Stimulated activated memory B cell treated with anti-CD40 and anti-IgM and Interleukin-4, amounts not matched to agents 10 μg/mL and 1 μg/mL and 100 μg/mL, for 72 hours (primary cell): Measurements from ENCODE around the gene P2RX4.
A peak's percentile ranks its signal among the peaks of the same experiment; 100 is the strongest.
"Not testable (repeated sequence)": the region's sequence is repeated elsewhere in the genome, so short reads cannot be mapped to it uniquely, and the experiment has no call there.

Source experiments
- ATAC-seq: fragments of 150-1000 bp; cut with Tn5 transposase; 2 replicates; pipeline ENCODE4 v1.10.0; 2021
- H3K27ac Mint-ChIP-seq: one replicate; pipeline ENCODE4 v1.8.0; 2022; ENCODE audit warnings: mild to moderate bottlenecking, mixed read lengths
- H3K27me3 Mint-ChIP-seq: one replicate; pipeline ENCODE4 v1.8.0; 2022; ENCODE audit warnings: mixed read lengths
- H3K36me3 Mint-ChIP-seq: one replicate; pipeline ENCODE4 v1.8.0; 2022; ENCODE audit warnings: mixed read lengths
- H3K4me1 Mint-ChIP-seq: one replicate; pipeline ENCODE4 v1.8.0; 2022; ENCODE audit warnings: mixed read lengths
- H3K4me3 Mint-ChIP-seq: one replicate; pipeline ENCODE4 v1.8.0; 2022; ENCODE audit warnings: mild to moderate bottlenecking, moderate library complexity, mixed read lengths
- H3K9me3 Mint-ChIP-seq: one replicate; pipeline ENCODE4 v1.8.0; 2022; ENCODE audit warnings: mixed read lengths

The P2RX4 gene

GRCh38 chr12:121224591-121224990, 14.7 kb downstream of the P2RX4 start:
- no peak overlapping the region for H3K4me3 Mint-ChIP-seq
- H3K27ac Mint-ChIP-seq = peak overlapping the region; percentile 78
- ATAC-seq = no peak
- no peaks in the 10 kb centered on the region for H3K9me3 Mint-ChIP-seq
- peaks cover 17% of the 10 kb centered on the region for H3K36me3 Mint-ChIP-seq
- H3K27me3 Mint-ChIP-seq = no peaks in the 10 kb centered on the region
- H3K4me1 Mint-ChIP-seq = peaks cover 47% of the 10 kb centered on the region

- peak overlapping the region; percentile 5 for H3K4me3 Mint-ChIP-seq
- no peaks in the 10 kb centered on the region for H3K27me3 Mint-ChIP-seq
- H3K27ac Mint-ChIP-seq = peak overlapping the region; percentile 86
- peaks cover 21% of the 10 kb centered on the region for H3K36me3 Mint-ChIP-seq
- H3K9me3 Mint-ChIP-seq = no peaks in the 10 kb centered on the region
- H3K4me1 Mint-ChIP-seq = peaks cover 54% of the 10 kb centered on the region
- ATAC-seq = no peak
Measured at GRCh38 chr12:121226399-121226798, 16.5 kb downstream of the P2RX4 start.

- not testable (repeated sequence) for H3K4me3 Mint-ChIP-seq
Measured at GRCh38 chr12:121226871-121227270, 16.9 kb downstream of the P2RX4 start.

GRCh38 chr12:121227294-121227693, 17.4 kb downstream of the P2RX4 start:
- Mint-ChIP-seq H3K9me3 (no peaks in the 10 kb centered on the region), H3K4me1 (peaks cover 49% of the 10 kb centered on the region), H3K36me3 (peaks cover 20% of the 10 kb centered on the region), H3K4me3 (peak overlapping the region; percentile 39), H3K27ac (peak overlapping the region; percentile 86), H3K27me3 (no peaks in the 10 kb centered on the region)
- peak; percentile 91 for ATAC-seq

More at GRCh38 chr12:121226871-121227270, 16.9 kb downstream of the P2RX4 start:
- H3K4me1 Mint-ChIP-seq = peaks cover 53% of the 10 kb centered on the region
- H3K27me3 Mint-ChIP-seq, ATAC-seq, H3K9me3 Mint-ChIP-seq: not testable (repeated sequence)
- peaks cover 19% of the 10 kb centered on the region for H3K36me3 Mint-ChIP-seq
- peak overlapping the region; percentile 86 for H3K27ac Mint-ChIP-seq

- peaks cover 31% of the 10 kb centered on the region for H3K4me1 Mint-ChIP-seq
- no peak overlapping the region for H3K27ac Mint-ChIP-seq
- H3K9me3 Mint-ChIP-seq = no peaks in the 10 kb centered on the region
- peaks cover 32% of the 10 kb centered on the region for H3K36me3 Mint-ChIP-seq
- no peak for ATAC-seq
- no peaks in the 10 kb centered on the region for H3K27me3 Mint-ChIP-seq
- no peak overlapping the region for H3K4me3 Mint-ChIP-seq
Measured at GRCh38 chr12:121228919-121229665, 19.2 kb downstream of the P2RX4 start.

GRCh38 chr12:121229826-121230537, 20.1 kb downstream of the P2RX4 start:
- H3K36me3 Mint-ChIP-seq = peaks cover 39% of the 10 kb centered on the region
- not testable (repeated sequence) for H3K27ac Mint-ChIP-seq

GRCh38 chr12:121230538-121230907, 20.6 kb downstream of the P2RX4 start:
- Mint-ChIP-seq H3K27ac (no peak overlapping the region), H3K36me3 (peaks cover 39% of the 10 kb centered on the region), H3K4me3 (no peak overlapping the region), H3K27me3 (no peaks in the 10 kb centered on the region), H3K4me1 (peaks cover 23% of the 10 kb centered on the region), H3K9me3 (no peaks in the 10 kb centered on the region)
- ATAC-seq = no peak

More at GRCh38 chr12:121229826-121230537, 20.1 kb downstream of the P2RX4 start:
- not testable (repeated sequence) for ATAC-seq, H3K4me3 Mint-ChIP-seq, H3K9me3 Mint-ChIP-seq, H3K27me3 Mint-ChIP-seq
- peaks cover 23% of the 10 kb centered on the region for H3K4me1 Mint-ChIP-seq

- Mint-ChIP-seq H3K27ac (no peak overlapping the region), H3K36me3 (peaks cover 45% of the 10 kb centered on the region), H3K4me1 (peaks cover 15% of the 10 kb centered on the region), H3K27me3 (no peaks in the 10 kb centered on the region), H3K9me3 (no peaks in the 10 kb centered on the region), H3K4me3 (no peak overlapping the region)
- ATAC-seq = no peak
Measured at GRCh38 chr12:121232163-121232562, 22.2 kb downstream of the P2RX4 start.

- Mint-ChIP-seq H3K4me3 (no peak overlapping the region), H3K4me1 (peaks cover 7% of the 10 kb centered on the region), H3K9me3 (no peaks in the 10 kb centered on the region), H3K27ac (peak overlapping the region; percentile 32), H3K27me3 (no peaks in the 10 kb centered on the region), H3K36me3 (peaks cover 45% of the 10 kb centered on the region)
- ATAC-seq = no peak
Measured at GRCh38 chr12:121232977-121233627, 23.2 kb downstream of the P2RX4 start.

GRCh38 chr12:121233628-121234020, 23.7 kb downstream of the P2RX4 start:
- Mint-ChIP-seq H3K4me1 (peaks cover 7% of the 10 kb centered on the region), H3K27ac (no peak overlapping the region), H3K27me3 (no peaks in the 10 kb centered on the region), H3K36me3 (peaks cover 44% of the 10 kb centered on the region), H3K4me3 (no peak overlapping the region), H3K9me3 (no peaks in the 10 kb centered on the region)
- no peak for ATAC-seq

- Mint-ChIP-seq H3K4me1 (peaks cover 25% of the 10 kb centered on the region), H3K27ac (no peak overlapping the region), H3K4me3 (no peak overlapping the region), H3K36me3 (peaks cover 40% of the 10 kb centered on the region), H3K27me3 (no peaks in the 10 kb centered on the region), H3K9me3 (no peaks in the 10 kb centered on the region)
- ATAC-seq = no peak
Measured at GRCh38 chr12:121236776-121237175, 26.8 kb downstream of the P2RX4 start.

- Mint-ChIP-seq H3K27me3 (no peaks in the 10 kb centered on the region), H3K4me1 (peaks cover 27% of the 10 kb centered on the region), H3K9me3 (no peaks in the 10 kb centered on the region), H3K4me3 (no peak overlapping the region), H3K27ac (peak overlapping the region; percentile 6), H3K36me3 (peaks cover 35% of the 10 kb centered on the region)
- ATAC-seq = no peak
Measured at GRCh38 chr12:121237415-121237814, 27.5 kb downstream of the P2RX4 start.

- Mint-ChIP-seq H3K36me3 (peaks cover 29% of the 10 kb centered on the region), H3K27ac (no peak overlapping the region), H3K9me3 (no peaks in the 10 kb centered on the region), H3K4me1 (peaks cover 27% of the 10 kb centered on the region), H3K4me3 (no peak overlapping the region), H3K27me3 (no peaks in the 10 kb centered on the region)
- ATAC-seq = no peak
Measured at GRCh38 chr12:121238086-121238485, 28.2 kb downstream of the P2RX4 start.

- Mint-ChIP-seq H3K27me3 (no peaks in the 10 kb centered on the region), H3K4me3 (no peak overlapping the region), H3K36me3 (peaks cover 29% of the 10 kb centered on the region), H3K9me3 (no peaks in the 10 kb centered on the region), H3K27ac (peak overlapping the region; percentile 84), H3K4me1 (peaks cover 27% of the 10 kb centered on the region)
- no peak for ATAC-seq
Measured at GRCh38 chr12:121238604-121239350, 28.8 kb downstream of the P2RX4 start.
